DMS 273 (cell line): ENCODE results near the gene COL20A1.

Experiments
- DNase-seq: peaks from one replicate; lab custom pipeline; 2025; ENCODE audit not compliant: unreplicated experiment; lab: John Stamatoyannopoulos, UW

COL20A1 gene

DNA sequence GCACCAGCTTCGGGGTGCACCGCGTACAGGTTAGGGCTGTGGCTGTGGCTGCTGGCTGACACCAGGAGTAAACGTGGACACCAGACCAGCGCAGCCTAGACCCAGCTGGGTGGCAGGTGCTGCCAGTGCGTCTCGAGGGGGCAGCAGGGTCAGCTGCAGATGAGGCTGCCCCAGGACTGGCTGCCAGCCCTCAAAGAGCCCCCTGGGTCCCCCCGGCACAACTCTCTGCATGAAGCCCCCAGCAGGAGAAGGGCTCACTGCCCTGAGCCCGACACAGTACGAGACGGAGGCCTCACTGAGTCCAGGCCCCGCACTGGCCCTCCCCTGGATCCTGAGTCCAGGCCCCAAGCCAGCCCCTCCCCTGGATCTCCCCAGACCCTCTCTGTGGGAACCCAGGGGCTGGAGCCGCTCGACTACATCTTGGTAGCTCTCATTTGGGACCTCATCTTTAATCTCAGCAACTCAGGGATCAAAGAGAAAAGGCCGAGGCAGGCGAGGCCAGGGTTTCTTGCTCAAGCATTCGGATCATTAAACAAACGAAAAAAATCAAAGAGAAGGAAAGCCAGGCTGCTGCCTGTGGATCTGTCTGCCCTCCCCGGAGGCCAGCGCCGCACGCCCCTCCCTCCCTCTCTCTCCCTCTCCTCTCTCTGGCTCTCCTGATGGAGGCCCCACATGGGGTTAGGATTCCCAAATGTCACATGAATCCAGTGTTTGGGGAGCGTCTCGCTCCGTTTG is 31.8 kb upstream of the COL20A1 start:
- DNase-seq, result no peak

DNA sequence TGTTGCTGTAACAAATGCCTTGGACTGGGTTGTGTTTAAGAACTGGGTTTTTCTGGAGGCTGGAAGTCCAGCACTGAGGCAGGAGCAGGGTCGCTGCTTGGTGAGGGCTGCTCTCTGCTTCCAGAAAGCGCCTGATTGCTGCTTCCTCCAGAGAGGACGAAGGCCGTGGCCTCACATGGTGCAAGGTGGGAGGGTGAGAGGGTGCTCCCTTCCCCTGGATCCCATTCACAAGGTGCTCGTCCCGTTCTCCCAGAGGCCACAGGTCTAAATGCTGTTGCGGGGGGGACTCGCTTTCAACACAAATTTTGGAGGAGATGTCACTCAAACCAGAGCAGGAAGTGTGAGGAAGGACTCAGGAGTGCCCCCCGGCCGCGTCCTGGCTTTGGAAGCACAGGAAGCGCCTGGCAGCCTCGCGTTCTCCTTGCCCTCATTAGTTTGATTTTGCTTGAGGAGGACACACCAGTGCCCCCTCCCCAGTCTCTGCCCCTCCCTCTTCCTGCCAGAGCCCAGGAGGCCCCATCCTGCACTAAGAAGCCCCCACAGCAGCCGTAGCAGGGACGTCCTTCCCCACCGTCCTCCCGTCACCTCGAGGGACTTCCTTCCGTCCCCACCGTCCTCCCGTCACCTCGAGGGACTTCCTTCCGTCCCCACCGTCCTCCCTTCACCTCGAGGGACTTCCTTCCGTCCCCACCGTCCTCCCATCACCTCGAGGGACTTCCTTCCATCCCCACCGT is 31.0 kb upstream of the COL20A1 start:
- DNase-seq, result no peak

DNA sequence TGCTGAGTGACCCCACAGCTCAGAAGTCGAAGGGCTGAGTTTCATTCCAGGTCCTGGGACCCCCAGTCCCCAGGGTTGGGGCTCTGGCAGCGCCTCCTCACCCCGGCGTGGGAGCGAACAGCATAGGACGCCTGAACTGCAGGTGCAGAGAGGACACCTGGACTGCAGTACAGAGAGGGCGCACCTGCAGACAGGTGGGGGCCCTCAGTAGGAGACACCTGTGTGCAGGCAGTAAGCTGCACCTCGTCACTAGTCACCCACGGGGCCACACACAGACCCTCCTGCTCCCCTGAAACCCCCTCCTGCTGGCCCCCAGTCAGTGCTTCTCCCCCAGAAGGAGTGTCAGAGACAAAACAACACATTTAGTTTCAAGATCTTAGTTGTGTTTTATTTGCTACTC is 30.1 kb upstream of the COL20A1 start:
- no peak for DNase-seq

DNA sequence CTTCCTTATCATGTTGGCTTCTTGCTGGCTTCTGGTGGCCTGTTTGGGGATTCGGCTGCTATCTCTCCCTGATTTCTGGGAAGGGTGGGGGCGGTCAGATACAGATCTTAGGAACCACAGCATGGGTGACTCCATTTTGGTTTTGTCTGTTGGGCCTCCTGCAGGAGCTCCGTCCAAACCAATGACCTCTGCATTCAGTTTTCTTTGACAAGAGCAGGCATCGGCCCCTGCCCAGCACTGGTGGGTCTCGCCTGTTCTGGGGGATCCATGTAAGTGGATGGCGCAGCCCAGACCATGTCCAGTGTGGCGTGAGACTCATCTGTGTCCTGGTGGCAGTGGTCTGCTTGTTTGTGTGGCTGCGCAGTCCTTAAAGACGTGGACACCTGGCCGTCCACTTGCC is 29.0 kb upstream of the COL20A1 start:
- DNase-seq, result no peak

DNA sequence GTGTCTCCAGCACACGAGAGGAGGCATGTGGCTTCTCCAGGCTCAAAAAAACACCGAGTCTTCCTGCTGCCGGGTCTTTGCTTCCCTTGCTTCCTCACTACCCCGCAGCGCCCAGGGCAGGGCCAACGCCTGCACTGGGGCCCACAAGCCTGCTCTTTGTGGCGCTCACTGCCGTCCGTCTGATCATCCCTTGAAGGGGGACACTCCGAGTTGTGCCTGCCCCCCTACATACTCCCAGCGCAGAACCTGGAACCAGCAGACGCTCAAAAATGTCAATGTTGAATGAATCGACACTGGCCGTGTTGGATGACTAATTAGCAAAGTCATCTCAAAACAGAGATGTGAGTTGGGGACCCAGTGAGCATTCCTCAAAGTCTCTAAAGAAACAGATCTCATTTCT is 28.5 kb upstream of the COL20A1 start:
- DNase-seq, result no peak

DNA sequence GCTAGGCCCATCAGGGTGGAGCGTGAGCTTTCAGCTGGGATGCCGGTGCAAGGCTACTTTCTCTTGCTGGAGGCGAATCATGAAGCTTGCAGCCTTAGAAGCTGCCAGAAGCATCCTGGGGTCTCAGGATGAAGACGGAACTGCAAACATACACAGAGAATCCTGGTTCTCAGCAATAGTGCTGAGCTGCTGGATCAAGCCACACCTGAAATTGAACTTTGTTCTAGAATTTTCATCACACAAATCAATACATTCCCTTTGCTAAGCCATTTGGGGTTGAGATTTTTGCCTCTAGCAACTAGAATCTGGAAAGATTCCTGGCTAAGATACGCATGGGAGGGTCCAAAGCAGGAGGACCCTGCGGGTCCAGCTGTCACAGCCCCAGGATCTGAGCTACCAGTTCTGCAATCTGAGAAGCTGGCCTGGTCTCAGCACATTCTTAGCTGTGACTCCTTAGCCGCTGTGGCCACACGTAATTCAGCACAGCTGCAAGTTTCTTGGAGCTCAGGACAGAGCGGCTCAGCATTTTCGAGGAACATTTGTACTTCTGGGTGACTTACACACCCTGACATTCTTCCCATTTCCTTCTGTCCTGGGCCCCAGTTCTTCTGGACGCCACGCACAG is 27.0 kb upstream of the COL20A1 start:
- DNase-seq, result no peak

DNA sequence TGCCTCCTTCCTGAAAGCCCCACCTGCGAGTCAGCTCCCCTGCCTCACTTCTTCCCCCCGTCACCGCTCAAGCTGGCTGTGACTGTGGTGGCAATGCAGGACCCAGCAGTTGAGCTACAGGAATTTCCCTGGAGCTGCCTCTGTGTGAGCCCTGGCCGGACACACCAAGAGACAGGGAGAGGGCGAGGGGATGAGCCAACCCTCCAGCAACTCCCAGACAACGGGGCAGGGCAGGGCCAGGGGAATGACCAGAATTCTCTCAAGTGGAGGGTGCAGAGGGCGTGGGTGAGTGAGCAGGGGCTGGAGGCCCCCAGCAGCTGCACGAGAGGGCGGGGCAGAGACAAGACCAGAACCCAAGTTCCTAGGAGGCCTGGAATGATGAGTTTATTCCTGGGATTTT is 25.3 kb upstream of the COL20A1 start:
- DNase-seq, result no peak

DNA sequence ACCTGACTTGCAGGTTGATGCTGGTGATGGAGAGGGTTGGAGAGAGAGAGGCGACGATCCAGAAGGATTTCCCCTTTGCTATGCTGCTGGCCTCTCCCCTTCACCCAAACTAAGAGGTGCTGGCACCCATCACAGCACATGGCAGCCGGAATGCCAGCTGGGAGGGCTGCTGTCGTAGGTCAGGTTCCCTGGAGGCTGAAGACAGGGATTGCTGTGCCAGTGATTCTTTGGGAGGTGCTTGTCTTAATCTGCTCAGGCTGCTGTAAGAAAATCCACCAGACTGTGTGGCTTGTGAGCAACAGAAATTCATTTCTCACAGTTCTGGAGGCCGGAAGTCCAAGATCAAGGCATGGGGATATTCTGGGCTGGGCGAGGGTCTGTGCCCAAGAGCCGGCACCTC is 24.7 kb upstream of the COL20A1 start:
- DNase-seq, result peak; percentile 30

DNA sequence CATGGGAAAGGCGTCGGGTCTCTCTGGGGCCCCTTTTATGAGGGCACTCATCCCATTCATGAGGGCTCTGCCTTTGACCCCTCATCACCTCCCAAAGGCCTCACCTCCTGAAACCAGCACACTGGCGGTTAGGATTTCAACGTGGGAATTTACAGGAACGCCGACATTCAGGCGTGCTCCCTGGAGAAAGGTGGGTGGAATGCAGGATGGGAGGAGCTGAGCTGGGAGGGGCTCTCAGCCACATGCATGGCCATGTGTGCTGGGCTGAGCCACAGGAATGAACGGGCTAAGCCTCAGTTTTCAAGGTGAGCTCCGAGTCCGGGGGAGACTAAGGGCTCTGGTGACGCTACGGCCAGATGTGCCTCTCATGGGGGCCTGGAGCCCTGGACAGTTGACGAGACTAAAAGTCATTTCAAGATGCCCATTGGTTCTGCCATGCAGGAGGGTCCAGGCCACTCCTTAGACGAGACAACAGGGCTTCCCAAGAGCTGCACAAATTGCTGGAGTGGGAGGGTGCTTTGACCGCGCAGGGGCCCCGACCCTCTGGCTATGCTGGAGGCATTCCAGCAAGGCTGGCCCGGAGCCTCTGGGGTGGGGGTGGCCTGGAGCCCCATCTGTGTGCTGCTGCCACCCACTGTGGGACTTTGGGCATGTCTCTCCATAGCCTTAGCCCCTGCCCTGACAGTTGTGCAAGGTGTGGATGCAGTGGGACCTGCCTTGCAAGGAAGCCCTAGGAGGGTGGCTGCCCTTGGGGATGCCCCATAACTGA is 24.1 kb upstream of the COL20A1 start:
- no peak for DNase-seq

DNA sequence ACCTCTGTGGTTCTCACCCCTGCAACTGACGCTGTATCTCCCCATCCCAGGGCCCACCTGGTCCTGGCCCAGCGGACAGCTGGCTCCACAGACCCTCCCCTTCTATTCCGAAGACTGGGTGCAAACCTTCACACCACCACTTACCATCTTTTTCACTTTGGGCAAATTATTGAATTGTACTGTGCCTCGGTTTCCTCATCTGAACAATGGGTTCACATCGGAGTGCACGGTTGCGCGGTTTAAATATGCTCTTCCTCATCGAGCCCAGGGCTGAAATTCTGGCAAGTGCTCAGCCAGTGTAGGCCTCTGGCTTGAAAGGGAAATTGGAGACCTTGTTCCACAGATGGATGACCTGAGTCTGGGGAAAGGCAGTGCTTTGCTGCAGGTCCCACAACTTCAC is 23.3 kb upstream of the COL20A1 start:
- DNase-seq, result no peak

DNA sequence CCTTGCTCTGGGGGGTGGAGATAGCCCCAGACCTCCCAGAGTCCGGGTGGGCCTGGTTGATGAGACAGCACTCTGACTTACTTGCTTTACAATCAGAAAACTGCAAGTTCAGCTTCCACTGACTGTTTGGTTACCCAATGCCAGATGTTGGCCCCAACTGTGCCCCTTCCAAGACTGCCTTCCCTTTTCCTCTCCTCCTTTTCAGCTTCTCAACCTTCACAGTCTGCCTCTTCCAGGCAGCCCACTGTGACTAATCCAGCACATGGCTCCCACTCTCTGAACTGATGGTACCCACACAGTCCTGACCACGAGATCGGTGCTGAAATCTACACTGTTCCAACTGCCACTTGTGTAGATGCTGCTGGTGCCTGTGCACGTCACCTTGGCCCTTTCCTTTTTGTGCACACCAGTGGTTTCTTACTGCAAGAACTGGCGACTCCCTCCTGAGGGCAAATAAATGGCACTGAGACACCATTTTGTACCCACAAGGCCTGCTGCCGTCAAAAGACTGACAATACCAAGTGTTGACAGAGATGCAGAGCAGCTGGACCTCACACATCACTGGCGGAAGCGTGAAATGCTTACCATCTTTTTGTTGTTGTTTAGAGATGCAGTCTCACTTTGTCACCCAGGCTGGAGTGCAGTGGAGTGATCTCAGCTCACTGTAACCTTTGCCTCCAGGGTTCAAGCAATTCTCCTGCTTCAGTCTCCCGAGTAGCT is 22.2 kb upstream of the COL20A1 start:
- no peak for DNase-seq

DNA sequence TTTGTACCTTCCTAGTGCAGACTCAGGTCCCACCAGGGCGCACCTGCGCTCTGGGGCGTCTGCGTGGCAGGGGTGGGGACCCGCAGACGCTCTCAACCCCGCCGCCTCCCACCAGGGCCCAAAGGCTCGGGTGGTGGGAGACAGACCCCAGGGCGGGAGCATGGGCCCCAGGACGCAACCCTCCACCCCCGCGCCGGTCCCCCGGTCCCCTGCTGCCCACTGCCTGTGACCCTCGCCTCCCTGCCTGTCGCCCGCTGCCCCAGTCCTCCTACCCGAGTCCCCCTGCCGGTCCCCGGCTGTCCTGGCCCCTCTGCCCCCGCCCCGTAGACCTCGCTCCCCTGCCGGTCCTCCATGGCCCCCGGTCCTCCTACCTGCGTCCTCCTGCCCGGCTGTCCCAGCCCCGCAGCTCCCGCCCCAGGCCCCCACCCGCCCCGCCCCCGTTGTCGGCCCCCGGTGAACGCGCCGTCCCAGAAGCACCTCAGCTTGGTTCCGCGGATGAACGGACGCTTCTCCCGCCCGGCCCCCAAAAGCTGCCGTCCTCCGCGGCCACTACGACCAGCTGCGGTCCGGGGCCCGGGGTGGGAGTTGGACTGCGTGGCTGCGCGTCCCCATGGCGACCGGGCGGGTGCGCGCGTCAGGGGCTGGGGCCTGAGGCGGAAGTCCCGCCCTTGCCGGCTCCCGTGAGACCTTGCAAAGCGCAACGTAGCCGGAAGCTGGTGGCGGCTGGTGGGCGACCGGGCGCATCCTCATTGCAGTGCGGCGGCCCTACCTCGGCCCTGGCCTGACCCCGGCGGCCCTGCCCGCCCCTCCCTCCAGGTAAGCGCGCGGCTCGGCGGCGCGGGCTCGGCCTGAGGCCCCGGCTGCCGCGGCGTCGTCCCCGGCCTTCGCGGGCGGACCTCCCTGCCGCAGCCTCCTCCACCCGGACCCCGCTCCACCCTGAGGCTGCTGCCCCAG is 20.6 kb upstream of the COL20A1 start, which contains the start of gene ARFGAP1:
Gene ARFGAP1 (plus strand): TSS at position 709 of the 954 bp plus-strand sequence. CDS start 2,768 bp downstream, outside the sequence.
- DNase-seq, result peak; percentile 94

DNA sequence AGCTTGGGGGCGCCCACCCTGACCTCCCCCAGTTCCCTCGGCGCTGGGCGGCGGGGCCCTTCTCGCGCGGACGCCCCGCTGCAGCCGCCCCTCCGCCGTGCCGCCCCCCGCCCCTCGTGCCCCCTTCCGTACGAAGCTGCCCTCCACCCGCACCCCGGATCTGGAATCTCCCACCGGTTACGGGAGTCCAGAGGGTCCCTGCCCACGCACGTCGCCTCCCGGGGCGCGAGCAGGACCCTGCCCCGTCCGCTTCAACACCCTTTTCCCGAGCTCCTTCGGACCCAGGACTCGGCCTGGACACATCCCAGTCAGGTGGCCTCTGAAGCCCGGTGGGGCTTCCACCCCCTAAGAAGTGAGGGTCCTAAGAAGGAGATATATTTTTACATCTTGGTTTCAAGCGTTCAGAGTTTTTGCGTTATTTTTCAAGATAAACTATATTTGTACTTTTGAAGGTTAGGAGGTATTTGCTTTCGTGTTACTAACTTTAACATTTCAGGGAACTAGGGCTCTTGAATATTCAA is 19.9 kb upstream of the COL20A1 start:
- no peak for DNase-seq

DNA sequence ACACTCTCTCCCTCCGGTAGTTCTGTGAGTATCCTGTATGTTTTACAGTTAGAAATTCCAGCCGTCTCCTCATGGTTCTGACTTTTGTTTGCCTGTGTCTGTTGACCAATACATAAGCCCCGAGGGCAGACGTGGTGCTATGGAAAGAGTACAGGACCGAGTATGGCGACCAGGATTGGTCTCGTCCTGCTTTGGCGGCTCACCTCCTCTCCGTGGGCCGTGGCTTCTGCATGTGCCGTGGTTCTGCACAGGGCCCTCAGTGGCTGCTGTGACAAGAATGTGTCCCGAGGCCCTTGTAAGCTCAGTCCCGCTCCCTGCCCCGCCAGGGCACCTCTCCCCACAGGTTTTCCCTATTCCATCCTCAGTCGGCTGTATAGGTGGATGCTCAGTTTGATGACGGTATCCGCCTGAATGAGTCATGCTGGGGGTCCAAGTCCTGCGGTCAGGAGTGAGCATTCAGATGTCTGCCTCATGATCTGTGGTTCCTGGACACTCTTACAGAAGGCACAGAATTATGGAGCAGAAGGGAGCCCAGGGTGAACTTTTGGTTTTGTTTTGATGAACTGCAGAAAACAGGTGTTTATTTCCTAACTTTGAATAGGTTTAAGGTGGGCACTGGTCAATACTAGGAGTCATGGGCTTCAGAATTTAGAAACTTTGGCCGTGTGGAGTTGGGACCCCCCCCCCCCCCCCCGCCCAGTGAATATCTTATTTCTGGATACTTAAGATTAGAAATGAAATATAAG is 19.2 kb upstream of the COL20A1 start:
- DNase-seq, result no peak

DNA sequence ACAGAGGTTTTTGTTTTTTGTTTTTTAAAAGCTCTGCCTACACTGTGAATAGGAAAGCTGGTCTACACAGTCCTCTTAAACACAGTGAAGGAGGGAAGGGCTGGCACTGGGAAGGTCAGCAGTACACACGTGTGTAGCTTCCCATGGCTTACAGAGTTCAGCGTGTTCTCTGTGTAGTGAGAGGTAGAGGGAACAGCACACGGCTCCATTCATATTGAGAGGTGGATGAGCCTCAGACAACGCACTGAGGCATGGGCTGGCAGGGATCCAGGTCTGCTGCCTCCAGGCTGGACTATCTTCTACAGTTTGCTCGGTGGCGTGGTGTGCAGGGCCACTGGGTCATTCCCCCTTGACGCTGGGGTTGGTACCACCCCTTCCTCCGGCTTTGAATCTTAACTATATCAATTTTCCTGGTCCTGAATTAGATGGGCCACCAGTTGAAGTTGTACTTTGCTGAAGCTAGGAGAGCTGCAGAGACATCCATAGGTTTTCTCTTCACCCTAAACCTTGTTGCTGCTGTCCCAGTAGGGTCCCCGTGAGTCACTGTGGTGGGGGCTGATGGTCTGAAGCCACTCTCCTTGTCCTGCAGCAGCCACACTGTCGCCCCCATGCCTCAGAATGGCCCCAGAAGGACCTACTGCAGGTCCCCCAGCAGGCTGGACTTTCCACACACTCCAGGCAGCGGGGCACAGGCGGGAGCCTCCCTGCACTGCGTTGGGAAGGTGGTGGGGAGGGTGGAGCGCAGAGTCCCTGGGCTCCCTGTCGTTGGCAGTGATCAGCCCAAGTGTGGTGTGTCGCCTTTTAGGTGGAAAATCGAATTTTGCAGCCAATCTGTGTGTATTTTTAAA is 18.4 kb upstream of the COL20A1 start:
- DNase-seq, result no peak

DNA sequence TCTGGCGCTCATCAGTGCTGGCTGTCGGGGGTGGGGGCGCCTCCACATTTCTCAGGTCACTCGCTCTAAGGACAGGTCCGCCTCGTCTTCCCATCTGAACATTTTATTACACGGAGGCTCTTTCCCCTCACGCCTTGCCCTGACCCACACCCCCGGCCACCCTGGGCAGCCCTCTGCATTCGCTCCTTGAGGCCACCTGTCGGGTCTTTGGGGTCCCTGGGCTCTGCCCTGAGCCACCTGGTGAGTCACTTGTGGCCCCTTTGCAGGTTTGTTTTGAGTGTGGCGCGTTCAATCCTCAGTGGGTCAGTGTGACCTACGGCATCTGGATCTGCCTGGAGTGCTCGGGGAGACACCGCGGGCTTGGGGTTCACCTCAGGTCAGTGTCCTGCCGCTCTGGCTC is 17.2 kb upstream of the COL20A1 start:
- no peak for DNase-seq

DNA sequence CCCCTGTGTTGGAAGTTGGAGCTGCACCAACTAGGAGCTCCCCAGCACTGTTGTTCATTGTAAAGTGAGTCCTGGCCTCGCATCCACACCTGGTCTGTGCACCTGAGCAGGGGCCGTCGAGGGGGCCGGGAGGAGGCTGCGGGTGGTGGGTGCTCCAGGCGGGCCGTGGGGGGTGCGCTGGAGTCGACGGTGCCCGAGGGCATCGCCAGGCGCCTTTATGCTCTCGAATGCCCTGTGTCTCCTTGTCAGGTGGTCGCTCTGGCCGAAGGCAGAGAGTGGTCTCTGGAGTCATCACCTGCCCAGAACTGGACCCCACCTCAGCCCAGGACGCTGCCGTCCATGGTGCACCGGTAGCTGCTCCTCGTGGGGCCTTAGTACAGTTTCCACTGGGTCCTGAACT is 16.0 kb upstream of the COL20A1 start:
- no peak for DNase-seq
